ENCODE measurements around the gene STS.

STS gene

DNA sequence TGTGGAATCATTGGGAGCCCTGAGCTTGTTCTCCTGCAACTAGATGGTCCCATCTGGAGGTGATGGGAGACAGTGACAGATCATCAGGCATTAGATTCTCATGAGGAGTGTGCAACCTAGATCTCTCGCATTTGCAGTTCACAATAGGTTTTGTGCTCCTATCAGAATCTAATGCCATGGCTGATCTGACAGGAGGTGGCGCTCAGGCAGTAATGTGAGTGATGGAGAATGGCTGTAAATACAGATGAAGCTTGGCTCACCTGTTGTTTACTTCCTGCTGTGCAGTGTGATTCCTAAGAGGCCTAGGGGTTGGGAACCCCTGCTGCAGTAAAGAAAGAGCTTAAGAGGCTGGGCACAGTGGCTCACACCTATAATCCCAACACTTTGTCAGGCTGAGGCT lies 42.6 kb downstream of the STS start:
- DNase-seq, result no peak

DNA sequence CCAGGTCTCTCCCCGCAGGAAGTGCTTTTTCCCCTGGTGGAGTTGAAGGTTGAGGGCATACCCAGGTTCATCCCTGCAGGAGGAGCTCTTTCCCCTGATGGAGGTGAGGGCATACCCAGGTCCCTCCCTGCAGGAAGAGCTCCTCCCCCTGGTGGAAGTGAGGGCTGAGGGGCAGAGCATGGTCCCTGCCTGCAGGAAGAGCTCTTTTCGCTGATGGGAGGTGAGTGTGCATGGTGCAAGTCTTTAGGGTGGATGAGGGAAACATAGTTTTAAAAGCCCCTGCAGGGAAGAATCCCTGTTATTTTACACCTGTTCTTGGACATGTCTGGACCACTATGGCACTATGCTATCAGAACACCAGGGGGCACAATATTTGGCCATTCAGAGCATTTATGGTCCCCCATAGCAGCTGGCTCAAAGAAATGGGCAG lies 44.2 kb downstream of the STS start:
- no peak for DNase-seq

DNA sequence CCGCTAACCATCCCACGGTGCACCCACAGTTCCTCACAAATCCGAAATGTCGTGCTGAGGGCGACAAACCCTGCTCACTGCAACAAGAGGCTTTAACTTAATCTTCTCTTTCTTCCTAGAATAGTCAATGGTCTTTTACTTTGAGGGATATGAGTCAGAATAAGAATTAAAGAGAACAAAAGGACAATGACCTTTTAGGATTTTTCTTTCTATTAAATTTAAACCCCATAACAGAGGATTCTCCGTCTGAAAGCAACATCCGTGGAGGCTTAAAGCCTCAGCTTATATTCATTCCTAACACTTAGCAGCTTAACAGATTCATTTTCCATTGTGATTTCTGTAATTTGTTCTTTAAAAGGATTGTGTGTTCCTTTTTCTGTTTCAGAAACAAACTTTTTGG lies 45.4 kb downstream of the STS start:
- no peak for DNase-seq

DNA sequence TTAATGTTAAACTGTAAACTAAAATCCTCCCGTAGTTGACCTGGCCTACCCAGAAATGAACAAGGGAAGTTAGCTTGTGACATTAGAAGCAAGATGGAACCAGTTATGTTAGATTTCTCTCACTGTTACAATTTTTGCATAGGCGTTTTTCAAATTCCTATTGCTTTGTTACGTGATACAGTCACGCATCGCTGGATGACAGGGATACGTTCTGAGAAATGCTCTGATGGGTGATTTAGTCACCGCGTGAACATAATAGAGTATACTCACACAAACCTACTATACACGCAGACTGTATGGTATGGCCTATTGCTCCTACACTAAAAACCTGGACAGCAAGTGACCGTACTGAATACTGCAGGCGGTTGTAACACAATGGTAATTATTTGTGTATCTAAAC lies 47.1 kb downstream of the STS start:
- DNase-seq, result no peak

Data from activated T-cell treated with anti-CD3 and anti-CD28 coated beads for 4 hours (primary cell).